HepG2 (cell line): ENCODE data around the gene PIGX. TPM values are rescaled to one million over a fixed set of nuclear protein-coding genes. Genes with fewer than 3 reads are reported as not detected.
A peak's percentile ranks its signal among the peaks of the same experiment; 100 is the strongest.

Experiments used
- ATAC-seq: fragments of 200-7000 bp; cut with Tn5 transposase; 3 replicates; pipeline ENCODE4 v1.9.1; 2020; ENCODE audit warnings: mild to moderate bottlenecking, moderate library complexity
- BruUV-seq: library from RNA; stranded (reverse); fragments of 400-500 nt; replicated peaks from 2 replicates; lab custom pipeline; 2021; lab: Mats Ljungman, UMichigan
- CTCF ChIA-PET: fragments of 300-600 bp; formaldehyde crosslinking; extraction: SDS; loops from one replicate; lab custom pipeline; 2021; ENCODE audit warnings: low total read pairs, inconsistent platforms, low intra/inter-chr PET ratio; lab: Yijun Ruan, JAX
- POLR2A ChIA-PET: fragments of 350-600 bp; sonication (Branson Sonifier 250); formaldehyde crosslinking; loops from one replicate; lab custom pipeline; 2020; ENCODE audit warnings: antibody characterized with exemption, inconsistent platforms; lab: Yijun Ruan, JAX
- DNase-seq: peaks from one replicate; pipeline ENCODE4 v3.0.0-alpha.2; 2015; ENCODE audit warnings: low spot score
- FAIRE-seq: peaks from 3 replicates; lab custom pipeline; 2011; peaks lifted over from hg19 to GRCh38; lab: Jason Lieb, UNC
- H2AFZ ChIP-seq: one replicate; pipeline ENCODE4 v1.6.1; 2011; ENCODE audit warnings: low read length, inconsistent platforms
- H3K27ac ChIP-seq: fragments of 300-600 bp; 3 replicates; pipeline ENCODE4 v1.8.0; 2011; ENCODE audit warnings: mixed run types, mild to moderate bottlenecking, mixed read lengths, low read length, inconsistent platforms; ENCODE audit not compliant: insufficient read depth; ENCODE audit errors: extremely low read length
- H3K27me3 ChIP-seq, 2 experiments: fragments of 200-600 bp in 1 of 2; 2 replicates in 1 of 2; 3 replicates in 1 of 2; pipeline versions ENCODE4 v1.6.0 to v1.8.0; 2011; ENCODE audit warnings: low read length in 2 of 2, mild to moderate bottlenecking in 2 of 2, moderate library complexity in 2 of 2, inconsistent platforms in 1 of 2; ENCODE audit not compliant: insufficient read depth in 2 of 2, control insufficient read depth in 1 of 2
- H3K36me3 ChIP-seq, 2 experiments: fragments of 200-600 bp in 1 of 2; replicated peaks in 1 of 2; 2 replicates in 1 of 2; 3 replicates in 1 of 2; pipeline versions ENCODE4 v1.5.1 to v1.8.0; 2011; ENCODE audit warnings: low read length in 2 of 2, inconsistent platforms in 1 of 2; ENCODE audit not compliant: insufficient read depth in 2 of 2, control insufficient read depth in 1 of 2
- H3K4me1 ChIP-seq: 2 replicates; pipeline ENCODE4 v1.5.1; 2012; ENCODE audit warnings: low read length, inconsistent platforms; ENCODE audit not compliant: insufficient read depth
- H3K4me2 ChIP-seq: 2 replicates; pipeline ENCODE4 v1.6.0; 2011; ENCODE audit warnings: low read depth, low read length, inconsistent platforms
- H3K4me3 ChIP-seq, 3 experiments: fragments of 200-600 bp in 1 of 3; sonication (generic), shearing (Covaris generic) in 1 of 3; replicated peaks in 1 of 3; 2 replicates each; pipeline ENCODE4 v1.5.1; 2011 to 2016; ENCODE audit warnings: low read length in 3 of 3, inconsistent platforms in 2 of 3, low read depth in 2 of 3, mild to moderate bottlenecking in 2 of 3, control low read depth in 1 of 3, mixed read lengths in 1 of 3; ENCODE audit not compliant: insufficient read depth in 1 of 3
- H3K79me2 ChIP-seq: one replicate; pipeline ENCODE4 v1.6.1; 2011; ENCODE audit warnings: low read length, inconsistent platforms; ENCODE audit not compliant: insufficient read depth
- H3K9ac ChIP-seq: 2 replicates; pipeline ENCODE4 v1.6.0; 2011; ENCODE audit warnings: mild to moderate bottlenecking, low read depth, low read length, inconsistent platforms; ENCODE audit not compliant: insufficient read depth
- H3K9me3 ChIP-seq: 2 replicates; pipeline ENCODE4 v1.5.1; 2012; ENCODE audit warnings: mild to moderate bottlenecking, low read length
- H4K20me1 ChIP-seq: 2 replicates; pipeline ENCODE4 v1.6.0; 2011; ENCODE audit warnings: inconsistent platforms, mild to moderate bottlenecking, low read length, moderate library complexity; ENCODE audit not compliant: insufficient read depth
- CTCF ChIP-seq: sonication (generic); formaldehyde crosslinking; IDR thresholded peaks from 2 replicates; pipeline ENCODE4 v1.5.0; 2020; ENCODE audit warnings: mild to moderate bottlenecking, missing genetic modification reagents, moderate library complexity
- ELF3 ChIP-seq: IDR thresholded peaks from 2 replicates; pipeline ENCODE4 v1.6.1; 2016; ENCODE audit warnings: missing genetic modification reagents, missing compliant biosample characterization
- ERF ChIP-seq: IDR thresholded peaks from 2 replicates; pipeline ENCODE4 v1.6.1; 2018; ENCODE audit warnings: missing biosample characterization, missing genetic modification reagents
- FOXC1 ChIP-seq: sonication (generic); formaldehyde crosslinking; IDR thresholded peaks from 2 replicates; pipeline ENCODE4 v1.8.0; 2022; ENCODE audit warnings: mild to moderate bottlenecking, missing genetic modification reagents, borderline replicate concordance
- GATAD2A ChIP-seq: IDR thresholded peaks from 2 replicates; pipeline ENCODE4 v1.6.1; 2016
- MED1 ChIP-seq: sonication (generic); formaldehyde crosslinking; IDR thresholded peaks from 2 replicates; pipeline ENCODE4 v1.4.0; 2020; ENCODE audit warnings: missing genetic modification reagents
- RAD21 ChIP-seq: fragments of 450-650 bp; formaldehyde crosslinking; IDR thresholded peaks from 2 replicates; pipeline ENCODE4 v1.5.0; 2020; ENCODE audit warnings: mild to moderate bottlenecking
- SALL1 ChIP-seq: sonication (generic); formaldehyde crosslinking; IDR thresholded peaks from 2 replicates; pipeline ENCODE4 v1.8.0; 2022; ENCODE audit warnings: mild to moderate bottlenecking, missing genetic modification reagents
- SAP130 ChIP-seq: IDR thresholded peaks from 2 replicates; pipeline ENCODE4 v1.6.1; 2016; ENCODE audit warnings: low read depth
- SMC3 ChIP-seq: IDR thresholded peaks from 2 replicates; pipeline ENCODE4 v1.6.1; 2011; ENCODE audit warnings: low read length, improper control_type of control experiment
- SNAI1 ChIP-seq: sonication (generic); formaldehyde crosslinking; IDR thresholded peaks from 2 replicates; pipeline ENCODE4 v1.5.0; 2020; ENCODE audit warnings: mild to moderate bottlenecking, missing genetic modification reagents, borderline replicate concordance
- SRF ChIP-seq: IDR thresholded peaks from 2 replicates; pipeline ENCODE4 v1.6.1; 2011; ENCODE audit warnings: mild to moderate bottlenecking, low read depth, low read length, moderate library complexity
- STAG1 ChIP-seq: sonication (generic); formaldehyde crosslinking; IDR thresholded peaks from 2 replicates; pipeline ENCODE4 v1.4.0; 2020; ENCODE audit warnings: missing genetic modification reagents
- ZFY ChIP-seq: sonication (generic); formaldehyde crosslinking; IDR thresholded peaks from 2 replicates; pipeline ENCODE4 v1.4.0; 2020; ENCODE audit warnings: missing genetic modification reagents
- ZNF256 ChIP-seq: sonication (generic); formaldehyde crosslinking; conservative IDR thresholded peaks from 2 replicates; pipeline ENCODE4 v1.4.0; 2020; ENCODE audit warnings: missing genetic modification reagents
- ZNF558 ChIP-seq: sonication (generic); formaldehyde crosslinking; IDR thresholded peaks from 2 replicates; pipeline ENCODE4 v1.9.0; 2022; ENCODE audit warnings: mild to moderate bottlenecking, missing genetic modification reagents, borderline replicate concordance
- ZNF83 ChIP-seq: sonication (generic); formaldehyde crosslinking; IDR thresholded peaks from 2 replicates; pipeline ENCODE4 v1.4.0; 2020; ENCODE audit warnings: missing genetic modification reagents, mild to moderate bottlenecking, borderline replicate concordance
- ZSCAN21 ChIP-seq: sonication (generic); formaldehyde crosslinking; IDR thresholded peaks from 2 replicates; pipeline ENCODE4 v1.8.0; 2022; ENCODE audit warnings: mild to moderate bottlenecking, missing genetic modification reagents, moderate library complexity, borderline replicate concordance
- ZSCAN30 ChIP-seq: sonication (generic); formaldehyde crosslinking; IDR thresholded peaks from 2 replicates; pipeline ENCODE4 v1.5.0; 2020; ENCODE audit warnings: mild to moderate bottlenecking, missing genetic modification reagents
- WGBS: methylation state at CpG from one replicate; pipeline ENCODE4 v1.1.6; 2017; ENCODE audit warnings: low lambda C conversion rate; 5-methylcytosine and 5-hydroxymethylcytosine counted together
- in situ Hi-C: cut with HindIII; loops from 2 replicates; pipeline ENCODE4 v1.10.0; 2017; ENCODE audit warnings: low pct_unique_long_range_greater_than_20kb; ENCODE audit not compliant: extremely low pct_ligation_motif_present
- intact Hi-C: fragments of 100-400 bp; cut with micrococcal nuclease; formaldehyde crosslinking; loops from one replicate; pipeline ENCODE4 v1.10.0; 2022; ENCODE audit not compliant: unreplicated experiment
- polyA plus RNA-seq, 8 experiments: library from polyadenylated mRNA; depleted of rRNA in 3 of 8; stranded (reverse) in 7 of 8; unstranded in 1 of 8; fragments of >200 nt; fragmentation: Illumina TruSeq in 4 of 8; extraction: Trizol in 4 of 8; gene quantifications; 2 replicates each; pipeline versions ENCODE4 v1.2.1 to v1.2.3, GENCODE V29; 2011 to 2016; ENCODE audit warnings: low read depth in 4 of 8, missing spikeins in 1 of 8, mixed read lengths in 1 of 8; ENCODE audit not compliant: insufficient read depth in 1 of 8
- total RNA-seq, 5 experiments: library from RNA; depleted of rRNA; stranded (reverse); fragments of >200 nt; fragmentation: Illumina TruSeq; extraction: Trizol; gene quantifications; 2 replicates each; pipeline ENCODE4 v1.2.3, GENCODE V29; 2016; ENCODE audit warnings: low read depth in 1 of 5
- TF ChIP-seq, protein P1 (sequence below): sonication (generic); formaldehyde crosslinking; IDR thresholded peaks from 2 replicates; pipeline ENCODE4 v1.5.1; 2020; ENCODE audit warnings: mild to moderate bottlenecking, moderate library complexity, missing genetic modification reagents

PIGX gene
- total and polyA plus RNA-seq, 2 of the 13 experiments (the other 11 are each of a cell fraction or from before 2014, with no cell fraction given), result 13.2 to 21.3 TPM

DNA sequence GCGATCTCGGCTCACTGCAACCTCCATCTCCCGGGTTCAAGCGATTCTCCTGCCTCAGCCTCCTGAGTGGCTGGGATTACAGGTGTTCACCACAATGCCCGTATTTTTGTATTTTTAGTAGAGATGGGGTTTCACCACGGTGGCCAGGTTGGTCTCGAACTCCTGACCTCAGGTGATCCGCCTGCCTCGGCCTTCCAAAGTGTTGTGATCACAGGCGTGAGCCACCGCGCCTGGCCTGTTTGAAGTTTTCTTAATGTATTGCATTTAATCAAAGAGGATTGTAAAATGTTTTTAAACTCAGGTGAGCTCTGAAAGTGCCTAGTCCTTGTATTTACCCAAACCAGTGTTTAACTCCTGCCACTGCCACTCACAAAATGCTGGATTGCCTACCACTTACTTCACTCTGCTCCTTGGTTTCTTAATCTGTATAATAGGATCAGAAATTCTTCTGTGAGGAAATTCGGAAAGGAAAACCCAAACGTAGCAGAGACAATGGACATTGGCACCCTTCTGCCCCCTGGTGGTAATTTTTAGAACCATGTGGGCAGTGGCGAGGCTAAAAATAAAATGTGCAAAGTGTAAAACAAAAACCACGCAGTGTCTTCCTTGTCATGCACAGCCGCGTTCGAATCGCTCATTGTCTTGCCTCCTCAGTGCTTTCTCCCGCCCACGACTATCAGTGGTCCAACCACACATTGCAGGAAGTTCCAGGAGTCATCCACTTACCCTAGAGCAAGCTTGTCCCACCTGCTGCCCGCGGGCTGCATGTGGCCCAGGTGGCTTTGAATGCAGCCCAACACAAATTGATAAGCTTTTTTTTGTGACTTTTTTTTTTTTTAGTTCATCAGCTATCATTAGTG lies 27.4 kb upstream of the PIGX start:
- H3K36me3 ChIP-seq, result no peaks in the 10 kb centered on the region
- WGBS, result 13% methylated on average over 23 of the region's 24 CpGs
- DNase-seq (peak; percentile 35), FAIRE-seq (peak; percentile 79), ATAC-seq (peak; percentile 76)
- H3K9me3 ChIP-seq, result no peaks in the 10 kb centered on the region
- H3K4me1 ChIP-seq, result peaks cover 11% of the 10 kb centered on the region; the same call in 1 of the 2 replicates
- in situ Hi-C loops, result loop anchor here (5.0 to 10.0 kb wide), 2 partner anchors 77 to 150 kb away; no protein-coding TSS in a partner anchor
- BruUV-seq, result no TSS peak
- H3K4me3 ChIP-seq, result peak overlapping the region in 1 of 3 experiments; percentile 26; a peak in 2 of 6 replicates
- POLR2A ChIA-PET, result no interaction called here
- no peaks in the 10 kb centered on the region for H3K79me2 ChIP-seq
- peak overlapping the region; percentile 59 for H3K4me2 ChIP-seq
- CTCF ChIA-PET, result interaction anchor here (2.5 kb wide), 1 partner anchor 76 kb away, joined by 59 read pairs; no protein-coding TSS in a partner anchor
- H3K27me3 ChIP-seq, result peaks cover 0 to 9% of the 10 kb centered on the region in 2 experiments; a peak in 1 of 5 replicates
- intact Hi-C loops, result loop anchor here (1.0 kb wide), 1 partner anchor 75 kb away; no protein-coding TSS in a partner anchor
- no peak overlapping the region for H3K9ac ChIP-seq
- H2AFZ ChIP-seq, result no peak overlapping the region
- H4K20me1 ChIP-seq, result no peaks in the 10 kb centered on the region
- H3K27ac ChIP-seq, result no peak overlapping the region
- TF ChIP-seq ZNF256 (CRISPR knock-in tag) (no peak), ZNF83 (CRISPR knock-in tag) (no peak), ZSCAN21 (CRISPR knock-in tag) (no peak), SNAI1 (CRISPR knock-in tag) (no peak), GATAD2A (CRISPR knock-in tag) (0 out of 2 replicates have a peak, but pooled peaks have one; percentile 22), ZFY (CRISPR knock-in tag) (no peak), ZSCAN30 (no peak), ELF3 (CRISPR knock-in tag) (peak; percentile 21; the same call in 1 of the 2 replicates), SAP130 (CRISPR knock-in tag) (0 out of 2 replicates have a peak, but pooled peaks have one; percentile 10), MED1 (CRISPR knock-in tag) (0 out of 2 replicates have a peak, but pooled peaks have one; percentile 17), STAG1 (CRISPR knock-in tag) (peak; percentile 83), SRF (0 out of 2 replicates have a peak, but pooled peaks have one; percentile 9), CTCF (peak; percentile 84), SMC3 (peak; percentile 94), ZNF558 (CRISPR knock-in tag) (no peak), ERF (CRISPR knock-in tag) (0 out of 2 replicates have a peak, but pooled peaks have one; percentile 15), SALL1 (CRISPR knock-in tag) (peak; percentile 20; the same call in 1 of the 2 replicates), RAD21 (peak; percentile 67; the same call in 1 of the 2 replicates), FOXC1 (CRISPR knock-in tag) (no peak)
- TF ChIP-seq, protein P1, sequence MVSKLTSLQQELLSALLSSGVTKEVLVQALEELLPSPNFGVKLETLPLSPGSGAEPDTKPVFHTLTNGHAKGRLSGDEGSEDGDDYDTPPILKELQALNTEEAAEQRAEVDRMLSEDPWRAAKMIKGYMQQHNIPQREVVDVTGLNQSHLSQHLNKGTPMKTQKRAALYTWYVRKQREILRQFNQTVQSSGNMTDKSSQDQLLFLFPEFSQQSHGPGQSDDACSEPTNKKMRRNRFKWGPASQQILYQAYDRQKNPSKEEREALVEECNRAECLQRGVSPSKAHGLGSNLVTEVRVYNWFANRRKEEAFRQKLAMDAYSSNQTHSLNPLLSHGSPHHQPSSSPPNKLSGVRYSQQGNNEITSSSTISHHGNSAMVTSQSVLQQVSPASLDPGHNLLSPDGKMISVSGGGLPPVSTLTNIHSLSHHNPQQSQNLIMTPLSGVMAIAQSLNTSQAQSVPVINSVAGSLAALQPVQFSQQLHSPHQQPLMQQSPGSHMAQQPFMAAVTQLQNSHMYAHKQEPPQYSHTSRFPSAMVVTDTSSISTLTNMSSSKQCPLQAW (CRISPR knock-in tag), result 0 out of 2 replicates have a peak, but pooled peaks have one; percentile 31
